GM21619 (cell line): ENCODE results near the gene HSD17B12.
"Not testable (repeated sequence)": the region's sequence is repeated elsewhere in the genome, so short reads cannot be mapped to it uniquely, and the experiment has no call there.

Experiments used
- ATAC-seq: cut with Tn5 transposase; IDR thresholded peaks from one replicate; pipeline ENCODE4 v1.9.1; 2021; ENCODE audit not compliant: unreplicated experiment

The HSD17B12 gene

DNA sequence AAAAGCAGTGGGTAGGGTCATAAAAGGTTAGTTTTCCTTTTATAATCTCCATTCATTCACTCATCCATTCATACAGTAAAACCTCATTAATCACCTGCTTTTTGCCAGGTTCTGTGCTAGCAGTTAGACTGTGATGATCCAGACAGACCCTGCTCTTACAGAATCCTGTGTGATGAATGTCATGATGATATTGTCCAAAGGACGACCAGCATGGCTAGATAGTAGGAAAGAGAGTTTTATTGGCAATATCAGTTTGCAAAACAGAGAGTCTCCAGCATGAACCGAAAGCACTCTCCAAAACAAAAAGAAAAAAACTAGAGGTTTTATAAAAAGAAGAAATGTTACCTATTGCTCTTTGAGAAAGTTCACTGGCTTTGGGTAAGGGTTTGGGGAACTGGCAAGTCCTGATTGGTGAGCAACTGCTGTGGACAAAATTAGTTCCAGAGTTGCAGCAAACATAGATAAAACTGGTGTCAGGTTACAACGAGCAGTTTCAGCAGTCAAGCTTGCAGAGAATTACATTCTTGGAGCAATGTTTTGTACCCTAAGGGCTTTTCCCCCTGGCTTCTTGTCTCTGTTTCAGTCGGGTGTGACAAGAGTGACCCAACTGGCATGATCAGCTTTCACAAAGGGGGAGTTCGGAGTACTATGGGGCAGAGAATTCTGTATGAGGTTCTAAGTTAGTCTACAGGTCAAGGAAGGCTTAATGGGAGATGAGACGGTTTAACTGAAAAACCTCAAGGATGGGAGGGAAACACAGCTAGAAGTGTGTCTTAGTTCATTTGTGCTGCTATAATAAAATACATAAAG lies 58.3 kb downstream of the HSD17B12 start:
- ATAC-seq: no peak

- no peak for ATAC-seq
Measured at GRCh38 chr11:43746670-43747069, 66.1 kb downstream of the HSD17B12 start.

GRCh38 chr11:43747130-43747802 lies 66.7 kb downstream of the HSD17B12 start:
- no peak for ATAC-seq

GRCh38 chr11:43748095-43748494 lies 67.6 kb downstream of the HSD17B12 start:
- no peak for ATAC-seq

DNA sequence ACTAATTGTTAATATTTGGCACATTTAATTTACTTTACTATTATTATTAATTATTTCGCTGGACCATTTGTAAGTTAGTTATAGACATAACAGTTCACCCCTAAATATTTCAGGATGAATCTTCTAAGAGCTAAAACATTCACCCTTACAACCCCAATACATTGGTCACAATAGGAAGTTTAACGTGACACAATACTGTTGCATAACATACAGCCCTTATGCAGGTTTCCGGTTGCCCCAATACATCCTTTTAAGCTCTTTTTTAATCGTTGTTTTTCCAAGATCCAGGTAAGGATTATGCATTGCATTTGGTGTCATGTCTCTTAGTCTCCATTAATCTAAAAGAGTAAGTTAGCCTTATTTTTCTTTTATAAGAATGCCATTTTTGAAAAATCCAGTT lies 71.2 kb downstream of the HSD17B12 start:
- no peak for ATAC-seq

GRCh38 chr11:43756575-43756974 lies 76.0 kb downstream of the HSD17B12 start:
- ATAC-seq: no peak

- no peak for ATAC-seq
Measured at GRCh38 chr11:43758927-43759326, 78.4 kb downstream of the HSD17B12 start.

GRCh38 chr11:43760902-43761301 lies 80.4 kb downstream of the HSD17B12 start:
- ATAC-seq: no peak

DNA sequence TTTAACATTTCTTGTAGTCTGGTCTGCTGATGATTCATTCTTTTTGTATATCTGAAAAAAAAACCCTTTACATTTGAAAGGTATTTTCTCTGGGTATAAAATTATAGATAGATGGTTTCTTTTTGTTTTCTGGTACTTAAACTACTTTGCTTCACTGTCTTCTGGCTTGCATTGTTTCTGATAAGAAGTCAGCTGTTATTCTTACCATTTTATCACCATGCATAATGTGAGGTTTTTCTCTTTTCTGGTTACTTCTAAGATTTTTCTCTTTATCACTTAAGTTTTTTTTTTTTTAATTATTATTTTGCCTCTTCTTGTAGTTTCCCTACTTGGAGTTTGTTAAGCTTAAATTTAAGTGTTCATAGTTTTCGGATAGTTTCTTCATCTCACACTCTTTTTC lies 84.7 kb downstream of the HSD17B12 start:
- ATAC-seq: no peak

DNA sequence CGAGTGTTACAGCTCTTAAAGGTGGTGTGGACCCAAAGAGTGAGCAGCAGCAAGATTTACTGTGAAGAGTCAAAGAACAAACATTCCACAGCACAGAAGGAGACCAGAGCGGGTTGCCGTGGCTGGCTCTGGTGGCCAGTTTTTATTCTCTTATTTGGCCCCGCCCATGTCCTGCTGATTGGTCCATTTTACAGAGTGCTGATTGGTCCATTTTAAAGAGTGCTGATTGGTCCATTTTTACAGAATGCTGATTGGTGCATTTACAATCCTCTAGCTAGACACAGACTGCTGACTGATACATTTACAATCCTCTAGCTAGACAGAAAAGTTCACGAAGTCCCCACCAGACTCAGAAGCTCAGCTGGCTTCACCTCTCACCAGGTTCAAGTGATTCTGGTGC lies 88.1 kb downstream of the HSD17B12 start:
- not testable (repeated sequence) for ATAC-seq

DNA sequence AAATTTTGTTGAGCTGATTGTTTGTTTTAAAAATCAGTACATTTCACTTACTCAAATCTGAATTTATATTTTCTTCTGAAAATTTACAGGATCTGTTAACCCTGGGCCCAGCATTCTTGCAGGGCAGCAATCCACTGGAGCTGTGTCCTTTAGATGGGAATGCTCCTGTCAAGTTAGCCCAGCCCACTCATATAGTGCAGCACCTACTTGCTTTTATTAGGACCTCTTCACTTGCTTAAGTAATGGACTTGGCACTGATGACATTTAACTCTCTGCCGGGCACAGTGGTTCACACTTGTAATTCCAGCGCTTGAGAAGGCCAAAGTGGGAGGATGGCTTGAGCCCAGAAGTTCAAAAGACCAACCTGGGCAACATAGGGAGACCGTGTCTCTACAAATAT lies 89.6 kb downstream of the HSD17B12 start:
- no peak for ATAC-seq

DNA sequence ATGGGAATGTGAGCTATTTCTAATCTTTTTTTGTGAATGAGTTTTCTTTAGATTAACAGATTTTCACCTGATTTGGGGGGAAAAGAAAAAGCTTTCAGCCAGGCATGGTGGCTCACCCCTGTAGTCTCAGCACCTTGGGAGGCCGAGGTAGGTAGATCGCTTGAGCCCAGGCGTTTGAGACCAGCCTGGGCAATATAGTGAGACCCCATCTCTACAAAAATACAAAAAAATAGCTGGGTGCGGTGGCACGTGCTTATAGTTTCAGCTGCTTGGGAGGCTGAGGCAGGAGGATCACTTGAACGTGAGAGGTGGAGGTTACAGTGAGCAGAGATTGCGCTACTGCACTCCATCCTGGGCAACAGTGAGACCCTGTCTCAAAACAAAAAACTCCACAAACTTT lies 92.2 kb downstream of the HSD17B12 start:
- ATAC-seq: no peak

GRCh38 chr11:43774786-43775185 lies 94.2 kb downstream of the HSD17B12 start:
- ATAC-seq: no peak

DNA sequence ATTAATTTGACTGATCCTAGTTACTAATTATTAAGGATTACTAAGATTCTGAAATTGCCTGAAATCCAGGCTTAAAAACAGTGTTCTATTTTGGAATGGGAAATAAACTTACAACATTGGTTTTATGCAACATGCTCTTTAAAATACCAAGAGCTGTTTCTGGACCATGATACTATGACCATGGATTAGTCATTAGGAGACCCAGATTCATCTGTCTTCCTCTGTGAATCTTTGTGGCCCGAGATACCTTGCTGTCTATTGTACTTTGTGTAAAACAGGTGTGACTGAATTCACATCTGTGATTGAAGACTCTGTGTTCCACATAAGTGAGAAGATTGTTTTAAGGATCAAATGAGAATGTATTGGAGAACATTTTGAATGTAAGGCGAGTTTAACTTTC lies 98.8 kb downstream of the HSD17B12 start:
- ATAC-seq: no peak

- ATAC-seq: no peak
Measured at GRCh38 chr11:43784301-43784700, 103.8 kb downstream of the HSD17B12 start.

- no peak for ATAC-seq
Measured at GRCh38 chr11:43784866-43785265, 104.3 kb downstream of the HSD17B12 start.

DNA sequence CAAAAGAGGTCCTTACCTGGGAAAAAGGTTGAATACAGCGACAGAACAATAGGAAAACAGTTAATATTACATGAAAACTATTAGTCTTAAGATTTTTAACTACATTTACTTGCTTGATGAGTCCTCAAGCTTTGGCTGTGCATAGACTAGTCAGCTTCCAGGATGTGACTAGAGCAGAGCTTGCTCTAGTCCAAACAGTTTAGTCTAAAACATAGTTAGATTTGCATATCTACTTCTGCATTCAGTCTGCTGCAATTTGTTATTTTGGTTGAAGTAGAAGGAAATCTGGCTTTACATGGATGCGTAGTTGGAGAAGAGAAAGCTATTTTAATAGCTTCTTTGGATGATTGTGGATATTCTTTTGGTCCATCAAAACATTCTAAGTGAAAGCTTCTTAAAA lies 104.8 kb downstream of the HSD17B12 start:
- ATAC-seq: no peak

DNA sequence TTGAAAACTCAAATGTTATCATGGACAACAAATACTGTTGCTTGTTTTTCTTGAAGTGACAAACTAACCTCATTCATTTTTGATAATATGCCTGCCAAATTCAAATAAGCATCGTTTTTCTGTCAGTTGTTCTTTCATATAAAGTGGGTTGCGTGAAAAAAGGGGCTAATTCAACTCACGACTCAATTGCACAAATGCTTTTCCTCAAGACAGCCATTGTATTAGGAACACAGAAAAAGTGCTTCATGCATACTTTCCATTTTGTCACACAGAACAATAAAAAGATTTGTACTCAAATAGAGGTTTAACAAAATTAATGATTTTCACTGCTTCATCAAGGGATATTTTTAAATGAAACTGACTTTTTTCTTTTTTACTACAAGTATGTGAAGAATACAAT lies 105.5 kb downstream of the HSD17B12 start:
- ATAC-seq: no peak

DNA sequence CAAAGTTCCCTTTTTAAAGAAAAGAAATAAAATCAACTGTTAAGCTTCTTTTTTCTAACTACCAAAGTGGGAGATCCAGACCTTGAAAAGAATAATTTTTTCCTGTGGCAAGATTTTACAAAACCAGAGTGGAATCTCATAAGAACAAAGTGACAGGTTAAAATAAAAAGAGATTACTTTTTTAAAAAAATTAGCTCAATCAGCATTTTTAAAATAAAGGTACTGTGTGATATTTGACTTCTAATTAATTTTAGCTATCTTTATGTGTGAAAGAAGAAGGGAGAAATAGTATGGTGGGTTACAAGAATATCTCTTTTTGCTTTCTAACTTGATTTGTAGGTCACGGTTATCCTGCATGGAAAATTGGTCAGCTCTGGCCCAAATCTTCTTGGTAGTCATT lies 107.3 kb downstream of the HSD17B12 start:
- ATAC-seq: no peak

- no peak for ATAC-seq
Measured at GRCh38 chr11:43788421-43788820, 107.9 kb downstream of the HSD17B12 start.

- ATAC-seq: no peak
Measured at GRCh38 chr11:43789700-43790443, 109.3 kb downstream of the HSD17B12 start.

DNA sequence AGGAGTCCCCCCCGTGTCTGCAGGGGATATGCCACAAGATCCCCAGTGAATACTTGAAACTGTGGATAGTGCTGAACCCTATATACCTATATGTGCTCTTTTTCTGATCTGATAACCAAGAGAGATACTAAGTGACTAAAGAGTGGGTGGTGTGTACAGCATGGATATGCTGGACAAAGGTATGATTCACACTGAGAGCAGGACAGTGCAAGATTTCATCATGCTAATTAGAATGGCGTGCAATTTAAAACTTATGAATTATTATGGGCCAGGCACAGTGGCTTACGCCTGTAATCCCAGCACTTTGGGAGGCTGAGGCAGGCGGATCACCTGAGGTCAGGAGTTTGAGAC lies 109.9 kb downstream of the HSD17B12 start:
- ATAC-seq: no peak
